NCI-H2227 (cell line): ENCODE data around the gene DNAH8.
A peak's percentile ranks its signal among the peaks of the same experiment; 100 is the strongest.

ENCODE experiments used
- DNase-seq: peaks from one replicate; lab custom pipeline; 2025; ENCODE audit not compliant: unreplicated experiment; lab: John Stamatoyannopoulos, UW

The DNAH8 gene

GRCh38 chr6:38959138-38959537 is 244.0 kb downstream of the DNAH8 start:
- no peak for DNase-seq

DNA sequence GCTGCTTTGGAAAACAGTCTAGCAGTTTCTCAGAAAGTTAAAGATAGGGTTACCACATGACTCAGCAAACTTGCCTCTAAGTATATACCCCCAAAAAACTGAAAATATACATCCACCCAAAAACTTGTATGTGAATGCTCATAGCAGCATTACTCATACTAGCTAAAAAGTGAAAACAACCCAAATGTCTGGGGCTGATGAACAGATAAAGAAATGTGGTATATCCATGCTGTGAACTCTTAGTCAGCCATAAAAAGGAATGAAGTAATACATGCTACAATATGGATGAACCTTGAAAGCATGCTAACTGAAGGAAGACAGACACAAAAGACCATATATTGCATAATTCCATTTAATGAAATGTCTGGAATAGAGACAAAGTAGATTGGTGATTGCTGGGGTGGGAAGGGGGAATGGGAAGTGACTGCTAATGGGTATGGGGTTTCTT is 253.6 kb downstream of the DNAH8 start:
- no peak for DNase-seq

DNA sequence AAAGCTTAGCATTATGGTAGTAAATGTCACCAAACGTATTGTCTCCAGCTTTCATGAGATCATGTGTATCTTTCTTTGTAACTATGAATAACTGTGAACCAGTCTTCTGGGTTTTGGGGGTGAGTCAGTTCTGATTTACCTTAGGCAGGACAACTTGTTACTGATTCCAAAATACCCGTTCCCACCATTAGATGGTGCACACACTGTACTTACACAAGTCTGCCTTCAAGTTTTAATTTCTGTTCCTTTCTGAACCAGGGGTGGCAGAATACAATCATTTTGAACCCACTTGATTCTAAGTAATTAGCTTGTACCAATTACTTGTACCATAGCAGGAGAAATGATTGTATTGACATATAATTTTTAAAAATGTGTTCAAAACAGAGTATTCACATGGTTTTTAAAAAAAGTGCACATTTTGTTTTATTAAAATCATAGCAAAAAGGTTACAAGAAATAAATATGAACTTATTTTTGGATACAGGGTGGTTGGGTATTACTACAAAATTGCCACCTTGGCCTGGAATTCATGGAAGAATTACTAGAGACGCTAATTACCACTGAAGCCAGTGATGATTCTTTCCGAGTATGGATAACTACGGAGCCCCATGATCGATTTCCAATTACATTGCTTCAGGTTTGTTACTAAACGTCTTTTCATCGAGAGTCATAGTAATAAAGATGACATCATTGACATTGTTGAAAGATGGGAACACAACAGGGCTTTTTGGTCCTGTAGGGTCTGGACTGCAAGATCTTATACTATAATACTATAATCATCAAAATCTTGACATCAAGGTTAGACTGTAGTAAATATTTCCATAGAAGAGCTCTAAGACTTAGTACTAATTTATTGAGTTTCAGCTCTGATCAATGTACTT is 258.3 kb downstream of the DNAH8 start:
- DNase-seq: peak; percentile 56

DNA sequence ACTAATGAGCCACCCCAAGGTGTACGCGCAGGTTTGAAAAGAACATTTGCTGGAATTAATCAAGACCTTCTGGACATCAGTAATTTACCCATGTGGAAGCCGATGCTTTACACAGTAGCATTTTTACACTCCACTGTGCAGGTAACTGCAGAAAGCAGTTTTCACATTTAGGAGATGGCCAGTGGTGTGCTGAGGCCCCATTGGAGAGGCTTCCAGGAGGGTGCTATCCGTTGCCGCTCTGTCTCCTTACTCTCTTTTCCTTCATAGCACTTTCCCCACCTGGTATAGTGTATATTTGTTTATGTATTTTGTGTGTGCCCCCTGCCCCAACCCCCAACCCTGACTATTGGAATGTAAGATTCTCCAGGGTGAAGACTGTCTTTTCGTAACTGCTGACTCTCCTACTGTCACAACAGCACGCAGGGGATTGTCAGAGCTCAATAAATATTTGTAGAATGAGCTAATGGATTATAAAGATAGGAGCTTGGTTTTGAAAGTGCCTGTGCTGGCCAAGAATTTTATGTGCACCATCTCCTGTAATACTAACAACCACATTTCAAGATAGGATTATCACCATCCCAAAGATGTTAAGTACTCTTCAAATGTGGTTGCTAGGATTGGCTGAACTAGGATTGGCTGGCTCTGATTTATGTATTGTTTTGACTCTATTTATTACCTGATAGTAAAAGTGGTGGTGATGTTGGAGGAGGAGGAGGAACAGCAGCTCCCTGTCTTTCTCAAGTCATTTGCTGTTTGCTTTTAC is 259.5 kb downstream of the DNAH8 start:
- DNase-seq: no peak

DNA sequence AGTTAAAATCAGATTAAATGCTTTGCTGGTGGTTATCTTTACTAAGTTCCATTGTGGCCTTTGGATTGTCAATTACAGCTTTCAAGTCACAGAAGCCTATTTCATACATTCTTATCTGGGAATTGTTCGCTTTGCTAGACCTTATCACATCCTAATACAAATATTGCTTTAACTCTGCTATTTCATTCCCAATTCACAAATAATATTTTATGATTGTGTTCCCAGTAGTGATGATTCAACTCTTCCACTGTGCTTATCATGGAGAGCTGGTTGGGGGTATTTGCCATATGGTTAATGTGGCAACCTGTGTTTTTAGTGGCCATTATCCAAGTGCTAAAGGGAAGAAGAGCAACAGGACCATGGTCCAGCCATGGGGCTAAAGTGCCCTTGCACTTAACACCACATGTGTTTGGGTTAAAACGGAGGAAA is 260.5 kb downstream of the DNAH8 start:
- DNase-seq: no peak

GRCh38 chr6:38976051-38976450 is 260.9 kb downstream of the DNAH8 start:
- DNase-seq: no peak

GRCh38 chr6:38976801-38977500 is 261.8 kb downstream of the DNAH8 start:
- no peak for DNase-seq

DNA sequence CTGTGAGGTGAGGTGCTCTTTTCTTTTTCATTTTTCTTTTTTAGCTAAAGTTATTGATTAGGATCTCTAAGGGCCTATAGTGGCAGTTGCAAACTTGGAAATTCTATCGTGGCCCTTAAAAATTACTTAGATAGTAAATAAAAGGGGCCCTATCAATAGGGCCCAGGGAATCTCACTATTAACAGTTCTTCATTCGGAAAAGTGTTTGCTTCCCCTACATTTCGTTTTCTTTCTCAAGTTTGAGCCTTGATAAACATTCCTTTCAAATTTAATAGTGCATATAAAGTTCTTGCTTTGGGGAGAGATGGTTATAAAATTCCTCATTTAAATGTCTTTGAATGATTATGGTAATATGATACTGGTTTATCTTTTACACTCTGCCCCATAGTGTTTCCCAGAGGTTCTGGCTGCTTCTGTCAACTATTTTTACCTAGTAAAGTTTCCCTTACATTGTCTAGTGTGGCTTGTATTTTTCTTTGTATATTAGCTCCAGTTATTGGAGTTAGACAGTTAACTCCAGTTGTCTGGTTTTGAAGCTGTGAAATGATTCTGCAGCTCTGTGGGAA is 263.1 kb downstream of the DNAH8 start:
- no peak for DNase-seq

DNA sequence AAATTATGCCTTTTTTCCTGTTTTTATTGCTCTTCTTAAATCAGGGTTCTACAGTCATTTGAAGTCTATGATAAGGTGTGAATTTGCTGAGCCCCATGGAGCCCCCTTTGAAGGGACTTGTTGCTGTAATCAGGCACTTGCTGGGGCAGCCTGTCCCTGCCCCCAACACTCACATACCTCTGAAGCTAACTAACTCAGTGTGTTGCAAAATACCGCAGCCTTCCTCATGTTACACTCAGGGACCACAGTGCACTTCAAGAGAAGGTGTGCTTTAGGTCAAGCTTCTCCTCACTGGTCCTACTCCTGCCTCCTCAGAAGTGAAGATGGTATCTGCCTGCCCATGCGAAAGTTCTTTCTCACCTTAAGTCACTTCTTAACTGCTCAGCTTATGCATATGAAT is 267.4 kb downstream of the DNAH8 start:
- no peak for DNase-seq

DNA sequence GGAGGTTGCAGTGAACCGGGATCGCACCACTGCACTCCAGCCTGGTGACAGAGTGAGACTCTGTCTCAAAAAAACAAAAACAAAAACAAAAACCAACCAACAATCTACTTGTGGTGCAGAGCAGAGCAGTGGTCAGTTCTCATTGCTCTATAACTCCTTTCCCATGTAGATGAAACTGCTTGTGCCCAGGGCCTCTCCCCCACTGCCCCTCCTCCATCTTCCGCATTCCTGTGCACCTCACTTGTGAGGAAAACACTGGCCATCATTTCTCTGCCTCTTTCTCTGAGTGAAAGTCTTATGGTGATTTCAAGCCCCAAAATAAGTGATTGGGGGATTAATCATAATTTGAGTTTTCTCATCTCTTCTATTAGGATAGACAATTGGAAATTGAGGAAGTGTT is 269.6 kb downstream of the DNAH8 start:
- no peak for DNase-seq

DNA sequence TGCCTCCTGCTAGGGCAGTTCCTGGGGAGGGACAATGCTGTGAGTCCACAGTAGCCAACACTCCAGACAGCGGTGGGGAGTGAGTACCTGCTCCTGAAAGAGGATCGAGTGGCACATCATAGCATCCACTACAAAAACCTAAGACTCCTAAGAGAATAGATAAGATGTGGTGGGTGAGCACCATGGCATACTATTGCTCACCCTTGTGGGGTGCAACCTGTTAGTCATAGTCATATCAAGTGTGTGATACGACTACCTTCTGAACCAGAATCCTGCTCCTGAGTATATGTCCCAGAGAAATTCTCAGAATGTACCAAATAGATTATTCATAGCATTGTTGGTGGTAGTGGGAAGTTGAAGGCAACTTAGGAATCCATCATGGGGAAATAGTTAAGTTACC is 270.7 kb downstream of the DNAH8 start:
- DNase-seq: no peak

- no peak for DNase-seq
These were observed 272.4 kb downstream of the DNAH8 start for GRCh38 chr6:38987503-38987902.

DNA sequence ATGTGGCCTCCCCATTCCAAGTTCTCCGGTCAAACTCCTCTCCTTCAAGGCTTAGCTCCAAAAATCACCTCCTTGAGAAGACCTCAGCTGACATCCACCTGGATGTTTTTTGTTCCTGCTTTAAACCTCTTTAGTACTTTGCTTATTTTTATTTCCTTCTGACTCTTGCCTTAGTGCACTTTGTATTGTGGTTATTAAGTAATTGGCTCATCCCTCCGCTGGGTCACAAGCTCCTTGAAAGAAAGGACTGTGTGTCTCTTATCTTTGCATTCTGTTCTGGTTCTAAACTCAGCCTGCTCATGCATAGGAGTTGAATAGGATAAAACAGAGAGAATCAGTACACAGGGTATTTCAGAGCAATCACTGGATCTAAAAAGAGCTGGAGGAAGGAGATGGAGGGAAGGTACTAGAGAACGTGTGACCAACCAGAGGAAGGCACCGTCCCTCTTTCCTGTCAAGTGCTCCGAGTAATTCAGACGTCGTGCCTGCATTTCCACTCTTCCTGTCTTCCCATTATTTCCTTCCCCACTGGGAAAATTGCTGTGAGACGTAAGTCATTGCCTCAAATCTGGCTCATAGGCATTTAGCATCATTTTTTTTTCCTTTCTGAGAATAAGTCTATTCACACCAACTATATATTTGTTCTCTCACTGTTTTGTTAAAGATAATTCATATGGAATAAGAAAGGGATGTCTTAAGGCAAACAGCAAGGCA is 273.8 kb downstream of the DNAH8 start:
- peak; percentile 76 for DNase-seq

- no peak for DNase-seq
These were observed 275.4 kb downstream of the DNAH8 start for GRCh38 chr6:38990475-38990874.

- DNase-seq: no peak
These were observed 281.6 kb downstream of the DNAH8 start for GRCh38 chr6:38996676-38997075.

DNA sequence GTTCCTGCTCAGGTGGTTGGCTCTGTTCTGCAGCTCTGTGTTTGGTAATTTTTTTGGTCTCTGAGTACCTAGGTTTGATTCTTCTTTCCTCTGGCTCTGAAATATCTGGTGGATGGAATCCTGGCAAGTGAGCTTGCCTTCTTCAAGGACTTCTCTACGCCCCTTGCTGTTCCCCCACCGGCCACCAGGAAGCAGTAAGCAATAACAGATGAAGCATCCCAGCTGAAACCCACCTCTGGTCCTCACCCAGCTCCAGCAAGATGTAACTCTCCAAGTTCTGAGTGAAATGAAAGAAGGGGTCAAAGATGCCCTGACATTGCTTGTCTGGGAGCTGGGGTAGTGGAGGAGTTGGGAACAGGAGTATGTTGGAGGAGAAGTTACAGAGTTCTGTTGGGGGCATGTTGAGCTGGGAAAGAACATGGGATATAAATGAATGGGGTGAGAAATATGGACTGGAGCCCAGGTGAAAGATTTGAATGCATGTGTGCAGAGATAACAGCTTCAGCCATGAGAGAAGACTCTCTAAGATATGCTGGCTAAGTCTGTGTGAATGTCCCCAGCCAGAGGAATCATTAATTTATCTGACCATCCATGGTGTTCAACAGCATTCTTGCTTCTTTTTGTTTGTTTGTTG is 282.1 kb downstream of the DNAH8 start:
- peak; percentile 62 for DNase-seq

DNA sequence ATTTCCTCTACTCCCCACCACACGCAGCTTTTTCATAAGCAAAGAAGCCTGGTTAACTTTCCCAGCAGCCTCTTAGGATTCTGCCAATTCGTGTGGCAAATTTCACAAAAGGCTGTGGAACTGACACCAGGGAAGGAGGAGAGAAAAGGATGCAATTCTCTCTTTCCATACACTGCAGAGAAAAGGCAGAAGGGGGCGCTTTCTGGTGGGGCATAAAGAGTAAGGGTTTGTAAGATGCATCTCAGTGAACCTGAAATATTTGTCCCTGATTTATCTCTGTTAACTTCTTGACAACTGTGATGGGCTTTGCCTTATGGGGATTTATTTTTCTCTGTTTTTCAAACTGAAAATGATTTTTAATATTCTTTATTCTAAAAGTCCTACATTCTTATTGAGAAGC is 288.0 kb downstream of the DNAH8 start:
- DNase-seq: peak; percentile 8

DNA sequence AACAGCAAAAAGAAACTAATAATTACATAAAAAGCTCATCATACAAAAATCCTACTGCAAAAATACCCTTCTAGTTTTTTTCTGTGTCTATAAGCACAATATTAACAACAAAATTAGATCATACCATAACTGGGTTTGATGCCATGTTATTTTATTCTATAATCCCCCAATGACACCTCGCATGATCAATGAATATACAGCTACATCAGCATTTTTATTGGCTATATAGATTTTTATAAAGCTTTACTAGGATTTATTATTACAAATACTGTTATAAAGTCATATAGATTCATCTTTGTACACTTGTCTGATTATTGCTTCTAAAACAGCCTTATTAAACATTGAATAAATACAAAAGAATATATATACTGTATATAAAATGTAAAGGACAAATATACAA is 288.4 kb downstream of the DNAH8 start:
- no peak for DNase-seq

- no peak for DNase-seq
These were observed 289.7 kb downstream of the DNAH8 start for GRCh38 chr6:39004801-39005200.

- DNase-seq: no peak
These were observed 290.7 kb downstream of the DNAH8 start for GRCh38 chr6:39005774-39006173.
